Ishikawa (cell line): ENCODE measurements around the gene PACSIN1.

Experiments
- MAX ChIP-seq: IDR thresholded peaks from 2 replicates; pipeline ENCODE4 v1.6.1; 2012
- YY1 ChIP-seq: IDR thresholded peaks from 2 replicates; pipeline ENCODE4 v1.6.1; 2012; ENCODE audit warnings: low read depth

- TF ChIP-seq MAX: no peak
- TF ChIP-seq YY1: no peak
Measured at GRCh38 chr6:34522761-34523160, 56.9 kb downstream of the PACSIN1 start.
